ENCODE measurements around the gene CPED1.

The CPED1 gene

DNA sequence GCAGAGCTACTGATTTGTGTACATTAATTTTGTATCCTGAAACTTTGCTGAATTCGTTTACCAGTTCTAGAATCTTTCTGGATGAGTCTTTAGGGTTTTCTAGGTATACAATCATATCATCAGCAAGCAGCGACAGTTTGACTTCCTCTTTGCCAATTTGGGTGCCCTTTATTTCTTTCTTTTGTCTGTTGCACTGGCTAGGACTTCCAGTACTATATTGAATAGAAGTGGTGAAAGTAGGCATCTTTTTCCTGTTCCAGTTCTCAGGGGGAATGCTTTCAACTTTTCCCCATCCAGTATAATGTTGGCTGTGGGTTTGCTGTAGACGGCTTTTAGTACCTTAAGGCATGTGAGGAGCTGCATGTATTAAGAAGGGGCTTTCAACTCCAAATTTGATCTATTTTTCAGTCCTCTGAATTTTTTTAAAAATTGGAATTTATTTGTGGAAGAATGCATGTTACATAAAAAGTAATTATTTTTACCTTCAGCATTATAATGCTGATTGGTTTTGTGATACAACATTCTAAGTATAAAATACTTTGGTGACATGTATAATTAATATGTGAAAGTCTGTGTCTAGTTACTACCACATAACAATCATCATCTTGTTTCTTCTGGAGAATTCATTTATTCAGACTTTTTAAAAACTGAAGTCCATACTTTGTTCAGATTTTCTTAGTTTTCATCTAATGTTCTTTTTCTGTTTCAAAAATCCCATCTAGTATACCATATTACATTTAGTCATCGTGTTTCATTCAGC is 49.6 kb downstream of the CPED1 start:
- ChIA-PET CTCF (interaction anchor here (1.0 to 2.5 kb wide), 5 partner anchors 8 to 38 kb away, joined by 3 to 13 read pairs (median 5); no protein-coding TSS in a partner anchor), POLR2A (no interaction called here)
- Histone ChIP-seq H3K4me1 (ENCODE audit: control extremely low read depth in 1 of 4, control insufficient read depth in 4 of 4, insufficient read depth in 4 of 4, low read length in 3 of 4) (peaks cover 0 to 10% (median 5%) of the 10 kb centered on the region in 4 experiments), H3K27ac (ENCODE audit: insufficient read depth in 1 of 2, low read depth in 1 of 2, low read length in 2 of 2, poor library complexity in 1 of 2, severe bottlenecking in 2 of 2) (peak overlapping the region in 1 of 2 experiments; percentile 56), H3K36me3 (ENCODE audit: control insufficient read depth in 4 of 4, insufficient read depth in 4 of 4, low read length in 3 of 4) (no peaks in the 10 kb centered on the region), H3K4me3 (ENCODE audit: control insufficient read depth in 1 of 7, extremely low read depth in 1 of 7, insufficient read depth in 4 of 7, low read depth in 2 of 7, low read length in 6 of 7) (no peak overlapping the region), H3K9me3 (ENCODE audit: control extremely low read depth in 1 of 5, control insufficient read depth in 4 of 5, insufficient read depth in 2 of 5, low read depth in 1 of 5, low read length in 4 of 5) (peaks cover 0 to 5% (median 0%) of the 10 kb centered on the region in 5 experiments), H3K27me3 (replicated peaks in 2 of 5; ENCODE audit: control insufficient read depth in 4 of 5, insufficient read depth in 5 of 5, low read length in 4 of 5) (no peaks in the 10 kb centered on the region)
- 100% methylated on average over 1 of the region's 4 CpGs for WGBS (ENCODE audit: insufficient coverage)
- peak in 1 of 3 donors; percentile 50 for DNase-seq

DNA sequence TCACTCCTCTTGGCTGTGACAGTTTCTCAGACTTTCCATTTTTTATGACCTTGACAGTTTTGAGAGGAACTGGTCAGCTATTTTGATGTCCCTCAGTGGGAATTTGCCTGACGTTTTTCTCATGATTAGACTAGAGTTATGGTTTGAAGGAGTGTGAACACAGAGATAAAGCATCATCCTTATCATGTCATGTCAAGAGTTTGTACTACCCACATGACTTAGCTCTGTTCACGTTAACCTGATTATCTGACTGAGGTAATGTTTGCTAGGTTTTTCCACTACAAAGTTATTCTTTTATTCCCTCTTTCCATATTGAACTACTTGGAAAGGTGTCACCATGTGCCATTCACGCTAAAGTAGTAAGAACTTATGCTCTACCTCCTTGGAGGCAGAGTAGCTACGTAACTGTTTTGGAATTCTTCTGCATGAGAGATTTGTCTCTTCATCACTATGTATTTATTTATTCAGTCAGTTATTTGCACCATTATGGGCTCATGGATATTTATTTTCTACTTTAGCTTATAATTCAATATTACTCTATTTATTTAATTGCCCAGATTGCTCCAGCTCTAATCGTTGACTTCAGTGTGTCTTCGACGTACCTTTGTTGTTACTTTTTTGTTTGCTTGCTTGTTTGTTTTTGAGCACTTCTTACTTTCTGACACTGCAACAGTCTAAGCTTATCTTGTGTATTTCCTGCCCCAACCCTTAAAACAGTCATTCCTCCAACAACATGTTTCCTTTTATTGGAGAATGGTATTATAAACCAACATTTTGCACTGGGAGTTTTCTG is 50.4 kb downstream of the CPED1 start:
- Histone ChIP-seq H3K36me3 (ENCODE audit: control insufficient read depth in 4 of 4, insufficient read depth in 4 of 4, low read length in 3 of 4) (no peaks in the 10 kb centered on the region), H3K4me1 (ENCODE audit: control extremely low read depth in 1 of 4, control insufficient read depth in 4 of 4, insufficient read depth in 4 of 4, low read length in 3 of 4) (peaks cover 0 to 9% (median 5%) of the 10 kb centered on the region in 4 experiments), H3K27ac (ENCODE audit: insufficient read depth in 1 of 2, low read depth in 1 of 2, low read length in 2 of 2, poor library complexity in 1 of 2, severe bottlenecking in 2 of 2) (peak overlapping the region in 1 of 2 experiments; percentile 73), H3K4me3 (ENCODE audit: control insufficient read depth in 1 of 7, extremely low read depth in 1 of 7, insufficient read depth in 4 of 7, low read depth in 2 of 7, low read length in 6 of 7) (no peak overlapping the region), H3K27me3 (replicated peaks in 2 of 5; ENCODE audit: control insufficient read depth in 4 of 5, insufficient read depth in 5 of 5, low read length in 4 of 5) (no peaks in the 10 kb centered on the region), H3K9me3 (ENCODE audit: control extremely low read depth in 1 of 5, control insufficient read depth in 4 of 5, insufficient read depth in 2 of 5, low read depth in 1 of 5, low read length in 4 of 5) (peaks cover 0 to 5% (median 0%) of the 10 kb centered on the region in 5 experiments)
- ChIA-PET CTCF (interaction anchor here (1.1 to 2.5 kb wide), 4 partner anchors 9 to 38 kb away, joined by 3 to 13 read pairs (median 6); no protein-coding TSS in a partner anchor), POLR2A (no interaction called here)
- 42% methylated on average over 2 of the region's 7 CpGs for WGBS (ENCODE audit: insufficient coverage)
- DNase-seq, result peak in 1 of 3 donors; percentile 31

DNA sequence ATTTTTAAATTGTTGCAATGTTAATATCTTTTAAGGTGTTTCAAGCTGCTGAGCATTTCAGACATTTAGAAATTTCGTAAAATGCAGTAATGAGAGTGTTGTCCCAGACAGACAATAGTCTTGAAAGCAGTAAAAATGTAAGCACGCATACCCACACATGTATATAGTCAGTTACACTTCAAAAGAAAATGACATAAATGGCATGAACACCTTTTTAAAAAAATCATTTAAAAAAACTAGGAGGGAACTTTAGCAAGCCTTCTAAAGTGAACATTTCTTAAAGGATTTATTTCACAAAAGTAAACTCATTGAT is 51.0 kb downstream of the CPED1 start:
- peak overlapping the region in 1 of 2 experiments; percentile 73 for H3K27ac ChIP-seq (ENCODE audit: insufficient read depth in 1 of 2, low read depth in 1 of 2, low read length in 2 of 2, poor library complexity in 1 of 2, severe bottlenecking in 2 of 2)
- peaks cover 0 to 9% (median 5%) of the 10 kb centered on the region in 4 experiments for H3K4me1 ChIP-seq (ENCODE audit: control extremely low read depth in 1 of 4, control insufficient read depth in 4 of 4, insufficient read depth in 4 of 4, low read length in 3 of 4)
- no peak for DNase-seq
- no peaks in the 10 kb centered on the region for H3K27me3 ChIP-seq (replicated peaks in 2 of 5; ENCODE audit: control insufficient read depth in 4 of 5, insufficient read depth in 5 of 5, low read length in 4 of 5)
- ChIA-PET POLR2A (interaction anchor here (0.6 kb wide), 1 partner anchor 128 kb away, joined by 3 read pairs; no protein-coding TSS in a partner anchor), CTCF (interaction anchor here (1.4 to 3.1 kb wide), 4 partner anchors 9 to 51 kb away, joined by 3 to 21 read pairs (median 10); partner anchors contain the start of gene CPED1)
- H3K4me3 ChIP-seq (ENCODE audit: control insufficient read depth in 1 of 7, extremely low read depth in 1 of 7, insufficient read depth in 4 of 7, low read depth in 2 of 7, low read length in 6 of 7), result no peak overlapping the region
- WGBS (ENCODE audit: insufficient coverage), result 90% methylated on average over 2 of the region's 2 CpGs
- peaks cover 0 to 5% (median 0%) of the 10 kb centered on the region in 5 experiments for H3K9me3 ChIP-seq (ENCODE audit: control extremely low read depth in 1 of 5, control insufficient read depth in 4 of 5, insufficient read depth in 2 of 5, low read depth in 1 of 5, low read length in 4 of 5)
- no peaks in the 10 kb centered on the region for H3K36me3 ChIP-seq (ENCODE audit: control insufficient read depth in 4 of 4, insufficient read depth in 4 of 4, low read length in 3 of 4)

DNA sequence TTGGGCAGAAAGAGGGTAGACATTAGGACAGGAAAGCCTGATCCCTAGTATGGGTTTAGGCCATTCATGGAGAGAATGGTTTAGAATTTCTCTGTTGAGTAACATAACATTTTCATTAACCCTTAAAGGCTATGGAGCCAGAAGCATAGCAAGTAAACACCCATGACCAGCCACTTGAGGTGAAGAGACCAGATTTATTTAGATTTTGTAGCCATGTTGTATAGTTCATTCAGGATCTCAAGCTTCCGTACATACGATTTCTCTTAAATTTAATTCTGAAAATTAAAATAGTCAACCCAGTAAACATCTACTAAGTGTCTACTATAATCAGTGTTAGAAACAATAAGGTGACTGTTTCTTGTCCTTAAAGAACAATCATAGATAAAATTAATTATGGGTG is 51.5 kb downstream of the CPED1 start:
- POLR2A ChIA-PET, result interaction anchor here (0.6 to 0.9 kb wide), 2 partner anchors 9 to 129 kb away, joined by 3 read pairs; no protein-coding TSS in a partner anchor

DNA sequence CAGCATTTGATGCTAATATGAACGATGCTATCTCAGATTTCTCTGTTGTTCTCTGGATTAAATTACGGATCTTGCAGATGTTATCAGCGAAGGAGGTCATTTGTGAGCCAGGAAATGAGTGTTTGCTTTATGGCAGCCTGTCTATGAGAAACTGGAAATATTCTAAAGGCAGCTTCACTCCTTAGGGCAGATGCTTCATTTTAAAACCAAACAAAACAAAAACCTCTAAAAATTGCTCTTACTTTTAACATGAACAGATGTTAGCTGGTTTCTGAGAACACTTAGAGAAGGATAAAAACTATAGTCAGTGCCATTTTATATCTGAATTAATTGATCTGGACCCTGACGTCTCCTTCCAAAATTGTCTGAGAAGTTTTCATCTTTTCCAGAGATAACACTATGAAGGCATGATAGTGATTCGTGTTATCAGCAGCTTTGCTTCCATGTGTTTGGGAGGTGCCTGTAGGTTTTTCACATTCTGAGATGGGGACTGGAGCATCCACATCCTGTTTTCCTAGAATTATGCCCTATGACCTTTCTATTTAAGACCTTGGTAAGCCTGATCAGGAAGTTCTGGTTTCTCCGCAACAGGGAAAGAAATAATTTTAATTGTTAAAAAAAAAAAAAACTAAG is 53.1 kb downstream of the CPED1 start:
- POLR2A ChIA-PET, result no interaction called here
- Histone ChIP-seq H3K9me3 (ENCODE audit: control extremely low read depth in 1 of 5, control insufficient read depth in 4 of 5, insufficient read depth in 2 of 5, low read depth in 1 of 5, low read length in 4 of 5) (peaks cover 0 to 5% (median 0%) of the 10 kb centered on the region in 5 experiments), H3K27ac (ENCODE audit: insufficient read depth in 1 of 2, low read depth in 1 of 2, low read length in 2 of 2, poor library complexity in 1 of 2, severe bottlenecking in 2 of 2) (peak overlapping the region in 1 of 2 experiments; percentile 67), H3K4me1 (ENCODE audit: control extremely low read depth in 1 of 4, control insufficient read depth in 4 of 4, insufficient read depth in 4 of 4, low read length in 3 of 4) (peaks cover 0 to 9% (median 5%) of the 10 kb centered on the region in 4 experiments), H3K27me3 (replicated peaks in 2 of 5; ENCODE audit: control insufficient read depth in 4 of 5, insufficient read depth in 5 of 5, low read length in 4 of 5) (no peaks in the 10 kb centered on the region), H3K4me3 (ENCODE audit: control insufficient read depth in 1 of 7, extremely low read depth in 1 of 7, insufficient read depth in 4 of 7, low read depth in 2 of 7, low read length in 6 of 7) (peak overlapping the region in 2 of 7 experiments; percentile 13 to 55), H3K36me3 (ENCODE audit: control insufficient read depth in 4 of 4, insufficient read depth in 4 of 4, low read length in 3 of 4) (no peaks in the 10 kb centered on the region)
- 80% methylated on average over 1 of the region's 6 CpGs for WGBS (ENCODE audit: insufficient coverage)
- DNase-seq, result peak in 2 of 3 donors; percentile 13 to 40
- CTCF ChIA-PET, result interaction anchor here (1.1 to 3.1 kb wide), 4 partner anchors 12 to 53 kb away, joined by 3 to 21 read pairs (median 4); partner anchors contain the start of gene CPED1

More for the DNA sequence above, 51.5 kb downstream of the CPED1 start:
- CTCF ChIA-PET, result interaction anchor here (2.1 to 3.1 kb wide), 3 partner anchors 10 to 51 kb away, joined by 7 to 21 read pairs (median 13); partner anchors contain the start of gene CPED1
- H3K9me3 ChIP-seq (ENCODE audit: control extremely low read depth in 1 of 5, control insufficient read depth in 4 of 5, insufficient read depth in 2 of 5, low read depth in 1 of 5, low read length in 4 of 5), result peaks cover 0 to 5% (median 0%) of the 10 kb centered on the region in 5 experiments
- peak overlapping the region in 1 of 2 experiments; percentile 73 for H3K27ac ChIP-seq (ENCODE audit: insufficient read depth in 1 of 2, low read depth in 1 of 2, low read length in 2 of 2, poor library complexity in 1 of 2, severe bottlenecking in 2 of 2)
- H3K4me3 ChIP-seq (ENCODE audit: control insufficient read depth in 1 of 7, extremely low read depth in 1 of 7, insufficient read depth in 4 of 7, low read depth in 2 of 7, low read length in 6 of 7), result no peak overlapping the region
- DNase-seq, result no peak
- no peaks in the 10 kb centered on the region for H3K36me3 ChIP-seq (ENCODE audit: control insufficient read depth in 4 of 4, insufficient read depth in 4 of 4, low read length in 3 of 4)
- peaks cover 0 to 9% (median 5%) of the 10 kb centered on the region in 4 experiments for H3K4me1 ChIP-seq (ENCODE audit: control extremely low read depth in 1 of 4, control insufficient read depth in 4 of 4, insufficient read depth in 4 of 4, low read length in 3 of 4)
- H3K27me3 ChIP-seq (replicated peaks in 2 of 5; ENCODE audit: control insufficient read depth in 4 of 5, insufficient read depth in 5 of 5, low read length in 4 of 5), result no peaks in the 10 kb centered on the region
- WGBS (ENCODE audit: insufficient coverage), result no CpG with 5 or more reads among the region's 2 CpGs

DNA sequence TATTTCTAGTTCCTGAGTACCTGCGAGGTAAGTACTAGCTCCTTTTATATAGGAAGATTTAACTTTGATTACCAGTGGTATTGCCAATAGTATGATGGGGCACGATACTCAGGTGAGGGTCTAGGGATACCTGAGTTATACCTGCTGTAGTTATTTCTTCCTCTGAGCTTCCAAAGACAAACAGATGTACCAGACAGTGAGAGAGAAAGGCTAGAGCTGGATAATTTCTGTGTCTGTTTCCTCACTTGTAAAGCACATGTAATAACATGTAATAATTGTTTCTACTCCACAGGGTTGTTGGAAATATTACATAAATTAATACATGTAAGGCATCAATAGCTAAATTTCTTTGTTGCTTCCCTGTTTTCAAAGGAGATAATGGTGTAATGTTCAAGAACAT is 53.7 kb downstream of the CPED1 start:
- WGBS (ENCODE audit: insufficient coverage), result no CpG with 5 or more reads among the region's 2 CpGs
- Histone ChIP-seq H3K27me3 (replicated peaks in 2 of 5; ENCODE audit: control insufficient read depth in 4 of 5, insufficient read depth in 5 of 5, low read length in 4 of 5) (no peaks in the 10 kb centered on the region), H3K36me3 (ENCODE audit: control insufficient read depth in 4 of 4, insufficient read depth in 4 of 4, low read length in 3 of 4) (no peaks in the 10 kb centered on the region), H3K27ac (ENCODE audit: insufficient read depth in 1 of 2, low read depth in 1 of 2, low read length in 2 of 2, poor library complexity in 1 of 2, severe bottlenecking in 2 of 2) (peak overlapping the region in 1 of 2 experiments; percentile 67), H3K4me1 (ENCODE audit: control extremely low read depth in 1 of 4, control insufficient read depth in 4 of 4, insufficient read depth in 4 of 4, low read length in 3 of 4) (peaks cover 0 to 9% (median 6%) of the 10 kb centered on the region in 4 experiments), H3K4me3 (ENCODE audit: control insufficient read depth in 1 of 7, extremely low read depth in 1 of 7, insufficient read depth in 4 of 7, low read depth in 2 of 7, low read length in 6 of 7) (peak overlapping the region in 1 of 7 experiments; percentile 13), H3K9me3 (ENCODE audit: control extremely low read depth in 1 of 5, control insufficient read depth in 4 of 5, insufficient read depth in 2 of 5, low read depth in 1 of 5, low read length in 4 of 5) (peaks cover 0 to under 1% (median 0%) of the 10 kb centered on the region in 5 experiments)
- POLR2A ChIA-PET, result no interaction called here
- no peak for DNase-seq
- CTCF ChIA-PET, result interaction anchor here (1.1 to 3.1 kb wide), 4 partner anchors 11 to 53 kb away, joined by 3 to 21 read pairs (median 4); partner anchors contain the start of gene CPED1
